SK-N-SH treated with all-trans-retinoic acid at 6 μM for 48 hours (cell line): Measurements from ENCODE around the gene RIC8B.
A peak's percentile ranks its signal among the peaks of the same experiment; 100 is the strongest.

Experiments used
- ATAC-seq: fragments of 200-7000 bp; cut with Tn5 transposase; 3 replicates; pipeline ENCODE4 v1.9.1; 2020; ENCODE audit warnings: mild to moderate bottlenecking, moderate library complexity
- ARNTL ChIP-seq: fragments of 450-650 bp; formaldehyde crosslinking; IDR thresholded peaks from 2 replicates; pipeline ENCODE4 v1.5.0; 2020; ENCODE audit warnings: low read depth, mild to moderate bottlenecking, moderate library complexity, borderline replicate concordance
- BACH2 ChIP-seq: fragments of 250-450 bp; sonication (Bioruptor Pico); IDR thresholded peaks from 2 replicates; pipeline ENCODE4 v1.9.0; 2021; ENCODE audit warnings: mild to moderate bottlenecking, borderline replicate concordance
- CREB5 ChIP-seq: fragments of 250-450 bp; sonication (Bioruptor Pico); IDR thresholded peaks from 2 replicates; pipeline ENCODE4 v1.5.1; 2020; ENCODE audit warnings: low read depth, mild to moderate bottlenecking, moderate library complexity
- CSDC2 ChIP-seq: fragments of 250-450 bp; sonication (Bioruptor Pico); IDR thresholded peaks from 2 replicates; pipeline ENCODE4 v1.5.0; 2020; ENCODE audit warnings: mild to moderate bottlenecking, moderate library complexity
- CSRNP3 ChIP-seq: fragments of 250-450 bp; sonication (Bioruptor Pico); IDR thresholded peaks from 2 replicates; pipeline ENCODE4 v1.5.1; 2021; ENCODE audit warnings: mild to moderate bottlenecking, moderate library complexity
- ESRRG ChIP-seq: fragments of 250-450 bp; sonication (Bioruptor Pico); IDR thresholded peaks from 2 replicates; pipeline ENCODE4 v1.6.1; 2021; ENCODE audit warnings: mild to moderate bottlenecking
- GLIS3 ChIP-seq: fragments of 250-450 bp; sonication (Bioruptor Pico); IDR thresholded peaks from 2 replicates; pipeline ENCODE4 v1.5.0; 2020; ENCODE audit warnings: mild to moderate bottlenecking, moderate library complexity
- ISL1 ChIP-seq: fragments of 250-450 bp; sonication (Bioruptor Pico); IDR thresholded peaks from 2 replicates; pipeline ENCODE4 v2.1.2; 2022; ENCODE audit warnings: mild to moderate bottlenecking, moderate library complexity
- OSR1 ChIP-seq: fragments of 250-450 bp; sonication (Bioruptor Pico); IDR thresholded peaks from 2 replicates; pipeline ENCODE4 v1.8.0; 2022; ENCODE audit warnings: moderate library complexity, mild to moderate bottlenecking, inconsistent platforms
- PATZ1 ChIP-seq: fragments of 250-450 bp; sonication (Bioruptor Pico); IDR thresholded peaks from 2 replicates; pipeline ENCODE4 v1.8.0; 2020; ENCODE audit warnings: mild to moderate bottlenecking, moderate library complexity, borderline replicate concordance
- PPARA ChIP-seq: fragments of 250-450 bp; sonication (Bioruptor Pico); IDR thresholded peaks from 2 replicates; pipeline ENCODE4 v1.5.0; 2020; ENCODE audit warnings: mild to moderate bottlenecking, borderline replicate concordance
- RARB ChIP-seq: fragments of 250-450 bp; sonication (Bioruptor Pico); IDR thresholded peaks from 2 replicates; pipeline ENCODE4 v1.8.0; 2021; ENCODE audit warnings: mild to moderate bottlenecking, moderate library complexity
- SNAI2 ChIP-seq: fragments of 250-450 bp; sonication (Bioruptor Pico); IDR thresholded peaks from 2 replicates; pipeline ENCODE4 v1.5.0; 2020; ENCODE audit warnings: mild to moderate bottlenecking, moderate library complexity
- TCF4 ChIP-seq: fragments of 250-450 bp; sonication (Bioruptor Pico); IDR thresholded peaks from 2 replicates; pipeline ENCODE4 v1.8.0; 2021; ENCODE audit warnings: mild to moderate bottlenecking, moderate library complexity, borderline replicate concordance
- TOX ChIP-seq: fragments of 250-450 bp; sonication (Bioruptor Pico); IDR thresholded peaks from 2 replicates; pipeline ENCODE4 v1.8.0; 2021; ENCODE audit warnings: mild to moderate bottlenecking, moderate library complexity, borderline replicate concordance
- TSHZ2 ChIP-seq: fragments of 250-450 bp; sonication (Bioruptor Pico); IDR thresholded peaks from 2 replicates; pipeline ENCODE4 v1.5.0; 2020; ENCODE audit warnings: mild to moderate bottlenecking, moderate library complexity
- ZC3H10 ChIP-seq: fragments of 250-450 bp; sonication (Bioruptor Pico); IDR thresholded peaks from 2 replicates; pipeline ENCODE4 v1.5.1; 2021; ENCODE audit warnings: mild to moderate bottlenecking, moderate library complexity
- ZFP3 ChIP-seq: fragments of 250-450 bp; sonication (Bioruptor Pico); IDR thresholded peaks from 2 replicates; pipeline ENCODE4 v1.5.0; 2020; ENCODE audit warnings: mild to moderate bottlenecking, moderate library complexity
- ZFP30 ChIP-seq: fragments of 450-650 bp; formaldehyde crosslinking; IDR thresholded peaks from 2 replicates; pipeline ENCODE4 v1.5.0; 2022; ENCODE audit warnings: mild to moderate bottlenecking, moderate library complexity
- ZNF565 ChIP-seq: fragments of 450-650 bp; formaldehyde crosslinking; conservative IDR thresholded peaks from 2 replicates; pipeline ENCODE4 v1.5.0; 2020; ENCODE audit warnings: low read depth, mild to moderate bottlenecking, moderate library complexity
- ZNF70 ChIP-seq: fragments of 450-650 bp; formaldehyde crosslinking; IDR thresholded peaks from 2 replicates; pipeline ENCODE4 v1.5.0; 2020; ENCODE audit warnings: mild to moderate bottlenecking, moderate library complexity
- ZNF8 ChIP-seq: fragments of 450-650 bp; formaldehyde crosslinking; IDR thresholded peaks from 2 replicates; pipeline ENCODE4 v1.5.0; 2020; ENCODE audit warnings: mild to moderate bottlenecking, moderate library complexity

RIC8B gene

GRCh38 chr12:106758349-106759110, 16.0 kb upstream of the RIC8B start:
- no peak for ATAC-seq
- TF ChIP-seq ARNTL (CRISPR knock-in tag), result no peak
- TF ChIP-seq SNAI2 (CRISPR knock-in tag), result no peak
- no peak for TF ChIP-seq CSDC2
- TF ChIP-seq TSHZ2 (CRISPR knock-in tag), result no peak
- TF ChIP-seq GLIS3 (CRISPR knock-in tag), result no peak
- no peak for TF ChIP-seq ESRRG
- no peak for TF ChIP-seq ZC3H10 (CRISPR knock-in tag)

GRCh38 chr12:106759526-106760183, 14.8 kb upstream of the RIC8B start:
- no peak for TF ChIP-seq ISL1
- TF ChIP-seq PATZ1 (CRISPR knock-in tag), result no peak
- TF ChIP-seq, all 23 proteins: peak for 0
- ATAC-seq, result no peak

- no peak for TF ChIP-seq TOX (CRISPR knock-in tag)
- no peak for TF ChIP-seq OSR1 (CRISPR knock-in tag)
- no peak for TF ChIP-seq ZNF8 (CRISPR knock-in tag)
- TF ChIP-seq ISL1, result no peak
- no peak for TF ChIP-seq ZC3H10 (CRISPR knock-in tag)
- TF ChIP-seq ARNTL (CRISPR knock-in tag), result no peak
- TF ChIP-seq, all 23 proteins: peak for 0
- peak; percentile 71 for ATAC-seq
Measured at GRCh38 chr12:106760184-106760531, 14.3 kb upstream of the RIC8B start.

- TF ChIP-seq BACH2 (CRISPR knock-in tag) (no peak), CSDC2 (no peak), ZNF70 (CRISPR knock-in tag) (no peak), ZNF565 (CRISPR knock-in tag) (no peak), ZFP3 (no peak), RARB (no peak), TCF4 (CRISPR knock-in tag) (no peak), TOX (CRISPR knock-in tag) (no peak), TSHZ2 (CRISPR knock-in tag) (no peak), OSR1 (CRISPR knock-in tag) (no peak), ESRRG (no peak), CREB5 (no peak), PPARA (CRISPR knock-in tag) (no peak), GLIS3 (CRISPR knock-in tag) (no peak), ZFP30 (CRISPR knock-in tag) (no peak), PATZ1 (CRISPR knock-in tag) (no peak), CSRNP3 (CRISPR knock-in tag) (no peak)
- ATAC-seq, result no peak
Measured at GRCh38 chr12:106764220-106764619, 10.3 kb upstream of the RIC8B start.
